ENCODE data around the gene KRTAP5-10. TPM values are rescaled to one million over a fixed set of nuclear protein-coding genes. Genes with fewer than 3 reads are reported as not detected.
"Not testable (repeated sequence)": the region's sequence is repeated elsewhere in the genome, so short reads cannot be mapped to it uniquely, and the experiment has no call there.

KRTAP5-10 gene
- total and polyA plus RNA-seq, 2 of the 8 experiments (the other 6 are each of a cell fraction or from before 2014, with no cell fraction given) = 0.12 TPM; not detected in 1

DNA sequence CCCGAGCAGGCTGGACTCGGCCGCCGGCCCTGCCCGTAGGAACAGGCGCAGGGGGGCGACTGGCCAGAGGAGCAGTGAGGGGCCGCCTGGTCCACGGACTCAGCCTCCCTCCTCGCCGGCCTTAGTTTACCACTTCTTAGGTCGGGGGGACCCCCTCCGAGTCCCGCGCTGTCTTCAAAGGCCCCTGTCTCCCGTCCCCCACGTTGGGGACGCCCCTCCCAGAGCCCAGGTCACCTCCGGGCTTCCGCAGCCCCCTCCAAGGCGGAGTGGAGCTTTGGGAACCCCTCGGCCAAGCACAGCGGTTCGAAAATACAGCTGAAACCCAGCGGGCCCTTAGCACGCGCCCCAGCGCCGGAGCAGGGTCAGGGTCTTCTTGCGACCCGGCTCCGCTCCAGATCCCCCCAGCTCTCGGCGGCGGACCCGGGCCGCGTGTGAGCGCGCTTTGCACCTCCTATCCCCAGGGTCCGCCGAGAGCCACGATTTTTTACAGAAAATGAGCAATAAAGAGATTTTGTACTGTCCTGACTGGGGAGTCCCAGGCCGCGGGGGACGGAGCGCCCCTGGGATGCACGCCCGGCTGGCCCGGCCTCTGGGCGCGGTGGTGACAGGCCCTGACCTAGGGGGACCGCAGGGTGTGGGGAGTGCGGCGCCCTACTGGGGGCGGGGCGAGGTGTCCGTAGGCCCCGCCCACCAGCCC is 42.3 kb downstream of the KRTAP5-10 start:
- H3K79me2 ChIP-seq (ENCODE audit: control insufficient read depth in 1 of 2, insufficient read depth in 2 of 2, low read length in 2 of 2); FAIRE-seq; H3K23me2 ChIP-seq (ENCODE audit: low read depth, low read length); H2AFZ ChIP-seq (ENCODE audit: low read length); H3K18ac ChIP-seq (ENCODE audit: extremely low read depth, low read length); H2BK12ac ChIP-seq (ENCODE audit: low read depth, low read length); H2BK20ac ChIP-seq (ENCODE audit: low read length); H3K14ac ChIP-seq (ENCODE audit: insufficient read length); H2BK5ac ChIP-seq (ENCODE audit: low read depth, low read length); H3K56ac ChIP-seq (replicated peaks; ENCODE audit: insufficient read length, low read depth, low read length); H2BK120ac ChIP-seq (replicated peaks; ENCODE audit: low read depth, low read length); CTCF ChIA-PET (ENCODE audit: partially characterized antibody); H3K36me3 ChIP-seq (ENCODE audit: control insufficient read depth in 2 of 4, insufficient read depth in 4 of 4, low read length in 3 of 4); H4K91ac ChIP-seq (replicated peaks; ENCODE audit: insufficient read length, low read length); POLR2A ChIA-PET (ENCODE audit: partially characterized antibody); H3K9me3 ChIP-seq (ENCODE audit: insufficient read depth in 2 of 2, low read depth in 1 of 2, low read length in 1 of 2); H4K5ac ChIP-seq (ENCODE audit: insufficient read length, low read depth, low read length); H3K9ac ChIP-seq (replicated peaks in 1 of 4; ENCODE audit: extremely low read depth in 1 of 4, low read depth in 3 of 4, low read length in 3 of 4); H3K23ac ChIP-seq (ENCODE audit: insufficient read length); H3K4ac ChIP-seq (replicated peaks; ENCODE audit: insufficient read length, low read depth, low read length); H2BK15ac ChIP-seq (ENCODE audit: low read length); H3K79me1 ChIP-seq (ENCODE audit: low read depth, low read length); H3K4me1 ChIP-seq (replicated peaks in 1 of 4; ENCODE audit: control insufficient read depth in 3 of 4, insufficient read depth in 4 of 4, low read length in 3 of 4); H4K20me1 ChIP-seq (replicated peaks in 1 of 2; ENCODE audit: control insufficient read depth in 1 of 2, insufficient read depth in 2 of 2, low read length in 2 of 2); H3K27ac ChIP-seq (ENCODE audit: low read depth, low read length); H2AK5ac ChIP-seq (ENCODE audit: low read depth, low read length): not testable (repeated sequence)
- peak overlapping the region; percentile 71 to 84 for H3K4me2 ChIP-seq (ENCODE audit: insufficient read depth in 1 of 2, low read depth in 2 of 2, low read length in 2 of 2)
- peak in 1 of 2 experiments; percentile 85 for DNase-seq (ENCODE audit: low read depth in 1 of 2, low spot score in 2 of 2)
- 1% methylated on average over 38 of the region's 59 CpGs; no CpG with 5 or more reads in 1 of the 2 experiments for WGBS, 2 experiments (ENCODE audit: extremely low coverage in 1 of 2, insufficient coverage in 1 of 2, insufficient read length in 1 of 2, insufficient replicate concordance in 2 of 2, low coverage in 1 of 2, low lambda C conversion rate in 2 of 2, missing lambda C conversion rate in 1 of 2)
- H3K4me3 ChIP-seq (ENCODE audit: extremely low read depth in 1 of 4, insufficient read depth in 2 of 4, low read depth in 3 of 4, low read length in 4 of 4) = peak overlapping the region; percentile 38 to 73 (median 40)
- peaks cover 9 to 23% (median 16%) of the 10 kb centered on the region in 4 experiments for H3K27me3 ChIP-seq (replicated peaks in 1 of 4; ENCODE audit: control insufficient read depth in 3 of 4, extremely low read depth in 1 of 4, insufficient read depth in 3 of 4, low read length in 3 of 4)
- TF ChIP-seq KDM4A (IDR thresholded peaks at IDR 0.05; ENCODE audit: low read depth, low read length, severe bottlenecking) (peak; percentile 77), SUZ12 (IDR thresholded peaks at IDR 0.05; ENCODE audit: low read length) (peak; percentile 48), EZH2 (IDR thresholded peaks at IDR 0.05; ENCODE audit: low read depth, low read length, severe bottlenecking) (peak; percentile 56)
- H4K8ac ChIP-seq (ENCODE audit: extremely low read depth, insufficient read depth, low read length) = peak overlapping the region; percentile 51; the same call in 1 of the 2 replicates
